Measurements from ENCODE around the gene HCFC2. TPM values are rescaled to one million over a fixed set of nuclear protein-coding genes. Genes with fewer than 3 reads are reported as not detected.

Gene HCFC2
- polyA plus RNA-seq, 10 donors, result 23.9 to 36.6 (median 29.5) TPM

- DNase-seq, result peak; percentile 71 to 77 (median 74)
These were observed 8.5 kb upstream of the HCFC2 start for GRCh38 chr12:104055686-104056388.

GRCh38 chr12:104056419-104056972, 7.8 kb upstream of the HCFC2 start:
- DNase-seq, result peak in 1 of 3 donors; percentile 34

- DNase-seq, result no peak
These were observed 6.5 kb upstream of the HCFC2 start for GRCh38 chr12:104057771-104058197.

GRCh38 chr12:104058802-104059201, 5.5 kb upstream of the HCFC2 start:
- DNase-seq, result no peak

- DNase-seq, result no peak
These were observed 4.4 kb upstream of the HCFC2 start for GRCh38 chr12:104059963-104060362.

- no peak for DNase-seq
These were observed 3.5 kb upstream of the HCFC2 start for GRCh38 chr12:104060791-104061190.

GRCh38 chr12:104063712-104064030, 660 bp upstream of the HCFC2 start:
- DNase-seq, result no peak

- peak in 2 of 3 donors; percentile 24 to 65 for DNase-seq
These were observed 604 bp downstream of the HCFC2 start for GRCh38 chr12:104064842-104065427.

GRCh38 chr12:104072099-104072498, 7.8 kb downstream of the HCFC2 start:
- DNase-seq, result no peak

- DNase-seq, result no peak
These were observed 9.4 kb downstream of the HCFC2 start for GRCh38 chr12:104073699-104074098.

- no peak for DNase-seq
These were observed 14.7 kb downstream of the HCFC2 start for GRCh38 chr12:104079024-104079423.

- no peak for DNase-seq
These were observed 16.4 kb downstream of the HCFC2 start for GRCh38 chr12:104080764-104081163.

- DNase-seq, result no peak
These were observed 19.6 kb downstream of the HCFC2 start for GRCh38 chr12:104083769-104084475.

GRCh38 chr12:104090685-104091084, 26.4 kb downstream of the HCFC2 start:
- DNase-seq, result no peak

- DNase-seq, result no peak
These were observed 26.8 kb downstream of the HCFC2 start for GRCh38 chr12:104091136-104091535.

- no peak for DNase-seq
These were observed 30.0 kb downstream of the HCFC2 start for GRCh38 chr12:104094284-104094683.

GRCh38 chr12:104095289-104095688, 31.0 kb downstream of the HCFC2 start:
- DNase-seq, result no peak

GRCh38 chr12:104097954-104098353, 33.6 kb downstream of the HCFC2 start:
- no peak for DNase-seq

GRCh38 chr12:104105461-104105860, 41.1 kb downstream of the HCFC2 start:
- DNase-seq, result no peak

- DNase-seq, result no peak
These were observed 42.6 kb downstream of the HCFC2 start for GRCh38 chr12:104106965-104107364.

GRCh38 chr12:104108755-104109445, 44.6 kb downstream of the HCFC2 start:
- DNase-seq, result peak; percentile 79 to 91 (median 87)
